ENCODE data around the gene TRIM66.

DNA sequence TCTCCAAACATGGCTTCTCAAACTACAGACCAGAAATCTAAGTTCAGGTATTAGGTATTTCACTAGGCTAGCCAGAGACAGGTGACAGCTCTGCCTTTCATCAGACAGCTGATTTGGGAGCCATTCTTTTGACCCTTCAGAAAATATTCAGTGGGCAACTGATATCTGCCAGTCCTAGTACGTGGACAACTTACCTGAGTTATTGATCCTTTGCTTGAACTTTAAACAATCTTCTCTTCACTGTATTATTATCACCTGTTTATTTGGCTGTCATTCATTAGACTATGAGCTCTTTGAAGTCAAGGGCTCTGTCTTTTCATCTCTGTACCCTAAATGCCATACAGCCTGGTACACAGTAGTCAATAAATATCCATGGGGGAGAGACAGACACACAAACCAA is 17.2 kb downstream of the TRIM66 start:
- TF ChIP-seq, protein P1, sequence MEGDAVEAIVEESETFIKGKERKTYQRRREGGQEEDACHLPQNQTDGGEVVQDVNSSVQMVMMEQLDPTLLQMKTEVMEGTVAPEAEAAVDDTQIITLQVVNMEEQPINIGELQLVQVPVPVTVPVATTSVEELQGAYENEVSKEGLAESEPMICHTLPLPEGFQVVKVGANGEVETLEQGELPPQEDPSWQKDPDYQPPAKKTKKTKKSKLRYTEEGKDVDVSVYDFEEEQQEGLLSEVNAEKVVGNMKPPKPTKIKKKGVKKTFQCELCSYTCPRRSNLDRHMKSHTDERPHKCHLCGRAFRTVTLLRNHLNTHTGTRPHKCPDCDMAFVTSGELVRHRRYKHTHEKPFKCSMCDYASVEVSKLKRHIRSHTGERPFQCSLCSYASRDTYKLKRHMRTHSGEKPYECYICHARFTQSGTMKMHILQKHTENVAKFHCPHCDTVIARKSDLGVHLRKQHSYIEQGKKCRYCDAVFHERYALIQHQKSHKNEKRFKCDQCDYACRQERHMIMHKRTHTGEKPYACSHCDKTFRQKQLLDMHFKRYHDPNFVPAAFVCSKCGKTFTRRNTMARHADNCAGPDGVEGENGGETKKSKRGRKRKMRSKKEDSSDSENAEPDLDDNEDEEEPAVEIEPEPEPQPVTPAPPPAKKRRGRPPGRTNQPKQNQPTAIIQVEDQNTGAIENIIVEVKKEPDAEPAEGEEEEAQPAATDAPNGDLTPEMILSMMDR (conservative IDR thresholded peaks at IDR 0.05; ENCODE audit: low read length) = no peak
- no peak for TF ChIP-seq EZH2phosphoT487 (IDR thresholded peaks at IDR 0.05; ENCODE audit: borderline replicate concordance, low read depth, low read length)
